ENCODE data around the gene RNF227. TPM values are rescaled to one million over a fixed set of nuclear protein-coding genes. Genes with fewer than 3 reads are reported as not detected.

The RNF227 gene
- total and polyA plus RNA-seq, 2 of the 13 experiments (the other 11 are each of a cell fraction or from before 2014, with no cell fraction given): 0.20 to 0.79 TPM

GRCh38 chr17:7915611-7916384, at the start of gene RNF227 (continued):
- peak; percentile 85 for TF ChIP-seq AKNA (CRISPR knock-in tag; IDR thresholded peaks at IDR 0.05; ENCODE audit: borderline replicate concordance)
- peak; percentile 97 for TF ChIP-seq ZFYVE20 (CRISPR knock-in tag; IDR thresholded peaks at IDR 0.05; ENCODE audit: borderline replicate concordance, low read depth)
- TF ChIP-seq ZBTB7B (CRISPR knock-in tag; IDR thresholded peaks at IDR 0.05): 0 out of 2 replicates have a peak, but pooled peaks have one; percentile 30
- peak; percentile 52; the same call in 1 of the 2 replicates for TF ChIP-seq E2F2 (CRISPR knock-in tag; IDR thresholded peaks at IDR 0.05; ENCODE audit: borderline replicate concordance)
- peak; percentile 62; the same call in 1 of the 2 replicates for TF ChIP-seq GABPB1 (CRISPR knock-in tag; IDR thresholded peaks at IDR 0.05)
- TF ChIP-seq HOXA7 (CRISPR knock-in tag; IDR thresholded peaks at IDR 0.05): no peak
- TF ChIP-seq TFE3 (CRISPR knock-in tag; IDR thresholded peaks at IDR 0.05): peak; percentile 69; the same call in 1 of the 2 replicates
- TF ChIP-seq POLR2AphosphoS5 (IDR thresholded peaks at IDR 0.05; ENCODE audit: low read depth, low read length): no peak
- TF ChIP-seq MEIS2 (CRISPR knock-in tag; IDR thresholded peaks at IDR 0.05): peak; percentile 74; the same call in 1 of the 2 replicates
- no peak for TF ChIP-seq ZNF781 (CRISPR knock-in tag; IDR thresholded peaks at IDR 0.05; ENCODE audit: borderline replicate concordance, not compliant biosample characterization)
- peak; percentile 26; the same call in 1 of the 2 replicates for TF ChIP-seq ZNF44 (CRISPR knock-in tag; IDR thresholded peaks at IDR 0.05)
- TF ChIP-seq ZFP37 (CRISPR knock-in tag; IDR thresholded peaks at IDR 0.05; ENCODE audit: borderline replicate concordance): peak; percentile 86; the same call in 1 of the 2 replicates
- 0 out of 2 replicates have a peak, but pooled peaks have one; percentile 54 for TF ChIP-seq ZNF878 (CRISPR knock-in tag; IDR thresholded peaks at IDR 0.05)
- 0 out of 2 replicates have a peak, but pooled peaks have one; percentile 18 for TF ChIP-seq FOSL2 (CRISPR knock-in tag; IDR thresholded peaks at IDR 0.05)
- TF ChIP-seq ZFP82 (CRISPR knock-in tag; IDR thresholded peaks at IDR 0.05; ENCODE audit: borderline replicate concordance): no peak
- peak; percentile 94 for TF ChIP-seq ZNF253 (CRISPR knock-in tag; IDR thresholded peaks at IDR 0.05; ENCODE audit: borderline replicate concordance)
- 0 out of 2 replicates have a peak, but pooled peaks have one; percentile 51 for TF ChIP-seq ZMYM4 (CRISPR knock-in tag; IDR thresholded peaks at IDR 0.05)
- TF ChIP-seq DNMT1 (CRISPR knock-in tag; IDR thresholded peaks at IDR 0.05): 0 out of 2 replicates have a peak, but pooled peaks have one; percentile 23
- peak; percentile 89 for TF ChIP-seq ARNT2 (CRISPR knock-in tag; IDR thresholded peaks at IDR 0.05; ENCODE audit: low read depth)
- no peak for TF ChIP-seq ZNF720 (CRISPR knock-in tag; IDR thresholded peaks at IDR 0.05)
- no peak; the same call in 1 of the 2 replicates for TF ChIP-seq RARA (CRISPR knock-in tag; IDR thresholded peaks at IDR 0.05)
- no peak for TF ChIP-seq KDM3A (CRISPR knock-in tag; IDR thresholded peaks at IDR 0.05; ENCODE audit: low read depth)
